HG03039 (cell line): Measurements from ENCODE around the gene IFNL3.

Source experiments
- ATAC-seq: cut with Tn5 transposase; IDR thresholded peaks from one replicate; pipeline ENCODE4 v1.9.1; 2021; ENCODE audit warnings: mild to moderate bottlenecking, moderate library complexity; ENCODE audit not compliant: unreplicated experiment

Gene IFNL3

DNA sequence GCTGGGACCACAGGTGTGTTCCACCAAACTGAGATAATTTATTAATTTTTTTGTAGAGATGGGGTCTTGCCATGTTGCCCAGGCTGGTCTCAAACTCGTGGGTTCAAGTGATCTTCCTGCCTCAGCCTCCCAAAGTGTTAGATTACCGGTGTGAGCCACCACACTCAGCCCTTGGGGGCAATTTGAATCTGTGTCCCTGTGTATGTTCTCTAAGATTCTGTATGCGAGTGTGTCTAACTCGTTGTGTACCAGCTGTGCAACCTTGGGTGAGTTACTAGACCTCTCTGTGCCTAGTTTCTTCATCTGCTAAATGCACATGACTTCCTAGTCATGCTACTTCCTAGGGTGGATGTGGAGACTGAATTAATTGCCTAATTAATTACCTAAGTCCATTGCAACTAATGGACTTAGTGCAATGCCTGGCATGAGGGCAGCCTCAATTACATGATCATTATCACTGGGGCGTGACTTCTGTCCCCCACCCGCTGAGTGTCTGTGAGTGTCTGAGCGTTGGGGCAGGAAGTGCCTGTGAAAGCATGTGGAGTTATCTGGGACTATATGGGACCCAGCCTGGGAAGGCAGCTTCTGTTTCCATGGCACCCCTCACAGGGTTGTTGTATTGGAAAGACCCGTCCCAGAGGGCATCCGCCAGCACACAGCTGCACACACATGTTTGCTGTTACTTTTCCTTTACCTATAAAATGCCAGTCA, 49.8 kb downstream of the IFNL3 start:
- no peak for ATAC-seq

DNA sequence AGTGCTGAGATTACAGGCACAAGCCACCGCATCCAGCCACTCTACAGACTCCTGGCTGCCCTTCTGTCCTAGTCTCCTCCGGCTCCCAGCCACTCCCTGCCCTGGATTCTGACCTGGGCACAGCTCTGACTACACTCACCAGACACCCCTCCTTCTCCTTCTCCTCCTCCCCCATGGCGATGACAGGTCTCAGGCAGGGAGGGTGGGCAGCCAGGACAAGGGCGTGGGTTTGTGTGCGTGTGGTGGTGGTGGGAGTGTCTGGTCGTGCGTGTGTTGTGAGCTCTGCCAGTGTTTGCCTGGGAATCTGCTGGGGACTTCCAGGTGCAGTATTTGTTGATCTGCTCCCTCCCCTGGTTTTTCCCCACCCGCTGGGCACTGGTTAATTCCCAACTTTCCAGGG, 51.0 kb downstream of the IFNL3 start:
- no peak for ATAC-seq
